CD4-positive, CD25-positive, alpha-beta regulatory T cell (primary cell): ENCODE data around the gene PTPA. TPM values are rescaled to one million over a fixed set of nuclear protein-coding genes. Genes with fewer than 3 reads are reported as not detected.

Source experiments
- ATAC-seq, 2 donors: fragments of 150-1000 bp; cut with Tn5 transposase; one replicate each; pipeline ENCODE4 v1.10.0; 2021; ENCODE audit warnings: low read depth in 2 of 2, moderate number of reproducible peaks in 2 of 2, moderate library complexity in 1 of 2
- DNase-seq, 3 donors: peaks; one replicate each; pipeline versions ENCODE4 v3.0.0 to v3.0.0-alpha.2; 2012 to 2022; ENCODE audit warnings: mixed read lengths in 1 of 3
- H3K27ac ChIP-seq: one replicate; pipeline ENCODE4 v1.7.0; 2013; ENCODE audit warnings: mild to moderate bottlenecking, low read length; ENCODE audit not compliant: insufficient read depth, poor library complexity, severe bottlenecking
- H3K27me3 ChIP-seq: one replicate; pipeline ENCODE4 v1.7.0; 2013; ENCODE audit warnings: low read length; ENCODE audit not compliant: control insufficient read depth, insufficient read depth
- H3K36me3 ChIP-seq: one replicate; pipeline ENCODE4 v1.7.0; 2013; ENCODE audit warnings: mild to moderate bottlenecking, low read length, moderate library complexity; ENCODE audit not compliant: control insufficient read depth, insufficient read depth
- H3K4me1 ChIP-seq: 2 replicates; pipeline ENCODE4 v1.7.0; 2013; ENCODE audit warnings: mild to moderate bottlenecking, low read length; ENCODE audit not compliant: insufficient read depth, control insufficient read depth, poor library complexity, severe bottlenecking
- H3K4me3 ChIP-seq: one replicate; pipeline ENCODE4 v1.7.0; 2013; ENCODE audit warnings: low read depth, mild to moderate bottlenecking, low read length, moderate library complexity
- H3K9me3 ChIP-seq, 2 experiments: 1 replicate in 1 of 2; 2 replicates in 1 of 2; pipeline ENCODE4 v1.7.0; 2013; ENCODE audit warnings: low read length in 2 of 2, mild to moderate bottlenecking in 1 of 2, moderate library complexity in 1 of 2; ENCODE audit not compliant: control insufficient read depth in 2 of 2
- H3K27ac Mint-ChIP-seq, 3 donors: one replicate each; pipeline ENCODE4 v1.8.0; 2020 to 2022; ENCODE audit warnings: mild to moderate bottlenecking in 3 of 3, mixed read lengths in 3 of 3, moderate library complexity in 2 of 3
- H3K27me3 Mint-ChIP-seq: one replicate; pipeline ENCODE4 v1.8.0; 2022; ENCODE audit warnings: mild to moderate bottlenecking, mixed read lengths
- H3K36me3 Mint-ChIP-seq: one replicate; pipeline ENCODE4 v1.8.0; 2020; ENCODE audit warnings: mixed read lengths
- H3K4me1 Mint-ChIP-seq, 4 donors: one replicate each; pipeline ENCODE4 v1.8.0; 2020 to 2022; ENCODE audit warnings: mixed read lengths in 4 of 4, mild to moderate bottlenecking in 1 of 4
- H3K4me3 Mint-ChIP-seq, 4 donors: one replicate each; pipeline ENCODE4 v1.8.0; 2020 to 2022; ENCODE audit warnings: mild to moderate bottlenecking in 4 of 4, mixed read lengths in 4 of 4, moderate library complexity in 3 of 4
- H3K9me3 Mint-ChIP-seq, 7 donors: one replicate each; pipeline ENCODE4 v1.8.0; 2020 to 2022; ENCODE audit warnings: mixed read lengths in 7 of 7, mild to moderate bottlenecking in 3 of 7, moderate library complexity in 2 of 7
- polyA plus RNA-seq, 4 donors: library from polyadenylated mRNA; unstranded; fragments of 300-500 nt; fragmentation: Illumina TruSeq; gene quantifications; one replicate each; pipeline ENCODE4 v1.2.3, GENCODE V29; 2021
- total RNA-seq: library from RNA; stranded (reverse); gene quantifications from one replicate; pipeline ENCODE4 v1.2.3, GENCODE V29; 2022

Gene PTPA
- total RNA-seq = 53.7 TPM
- 10 to 100 TPM; 12.9 to 21.6 (median 16.0) TPM for polyA plus RNA-seq

DNA sequence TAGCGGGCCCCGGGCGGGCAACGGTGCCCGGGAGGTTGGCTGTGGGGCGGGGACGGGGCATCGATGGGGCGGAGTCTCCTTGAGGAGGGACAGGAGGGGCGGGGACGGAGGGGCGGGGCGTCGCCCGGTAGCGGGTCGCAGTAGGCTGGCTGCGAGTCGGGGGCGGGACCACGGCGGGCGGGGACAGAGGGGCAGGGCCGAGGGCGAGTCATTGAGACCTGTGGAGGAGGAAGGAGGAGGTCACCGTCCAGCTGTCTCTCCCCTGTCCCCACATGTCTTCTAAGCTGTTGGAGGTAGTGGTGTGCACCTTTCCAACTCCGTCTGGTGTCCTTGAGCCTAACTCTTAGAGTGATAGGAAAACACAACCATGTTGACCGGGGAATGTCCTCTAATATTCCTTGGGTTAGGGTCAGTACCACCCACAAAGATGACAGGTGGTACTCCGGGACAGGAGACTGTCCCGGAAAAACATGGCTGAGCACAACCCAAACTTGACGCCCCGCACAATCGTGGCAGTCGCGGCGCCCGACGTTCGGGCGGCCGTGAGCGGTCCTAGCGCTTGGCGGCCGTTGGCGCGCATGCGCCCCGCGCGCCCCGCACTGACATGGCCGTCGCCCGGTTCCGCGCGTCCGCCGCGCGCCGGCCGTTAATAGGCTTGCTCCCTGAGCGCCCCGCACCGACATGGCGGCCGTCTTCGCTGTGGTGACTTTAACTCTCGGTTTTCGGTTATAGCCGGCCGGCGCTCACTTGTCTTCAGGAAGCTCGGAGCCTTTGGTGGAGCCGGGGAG, at the start of gene PTPA, which contains the start of gene CRAT:
Gene PTPA (plus strand): TSS at position 676 of the 788 bp plus-strand sequence. CDS start 186 bp downstream, outside the sequence.
Gene CRAT (minus strand): TSS at position 54 of the 788 bp plus-strand sequence. CDS start 284 bp downstream, outside the sequence.
- H3K9me3 ChIP-seq = no peaks in the 10 kb centered on the region
- DNase-seq (peak; percentile 90 to 95 (median 94)), ATAC-seq (peak; percentile 85 to 86)
- no peaks in the 10 kb centered on the region for H3K9me3 Mint-ChIP-seq
- H3K36me3 ChIP-seq = no peaks in the 10 kb centered on the region
- H3K36me3 Mint-ChIP-seq = no peaks in the 10 kb centered on the region
- peak within 1 kb of the TSS; percentile 95 for H3K4me3 ChIP-seq
- H3K27me3 Mint-ChIP-seq = no peaks in the 10 kb centered on the region
- peak within 1 kb of the TSS; percentile 93 to 97 (median 95) for H3K27ac Mint-ChIP-seq
- H3K4me3 Mint-ChIP-seq = peak within 1 kb of the TSS; percentile 94 to 100 (median 98)
- peaks cover 24% of the 10 kb centered on the region for H3K4me1 ChIP-seq
- H3K27ac ChIP-seq = peak within 1 kb of the TSS; percentile 88
- peaks cover 8 to 53% (median 23%) of the 10 kb centered on the region in 4 donors for H3K4me1 Mint-ChIP-seq
- H3K27me3 ChIP-seq = no peaks in the 10 kb centered on the region

DNA sequence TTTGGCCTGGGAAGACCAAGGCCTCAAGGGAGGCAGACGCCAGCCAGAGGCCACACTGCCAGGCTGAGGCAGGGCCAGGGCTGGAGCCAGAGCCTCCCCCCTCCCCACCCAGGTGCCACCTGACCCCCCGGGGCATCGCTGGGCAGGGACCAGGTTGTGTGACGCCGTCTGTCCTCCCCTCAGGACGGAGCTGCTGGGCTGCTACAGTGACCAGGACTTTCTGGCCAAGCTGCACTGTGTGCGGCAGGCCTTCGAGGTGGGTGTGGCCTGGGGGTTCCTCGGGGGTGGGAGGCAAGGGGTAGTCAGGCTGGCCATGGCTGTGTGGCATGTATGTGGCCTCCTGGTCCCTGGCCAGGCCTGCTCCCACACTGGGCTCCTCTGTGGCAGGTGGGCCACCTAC, 48.2 kb upstream of the PTPA start:
- Histone ChIP-seq H3K27me3 (no peaks in the 10 kb centered on the region), H3K36me3 (peaks cover 43% of the 10 kb centered on the region), H3K27ac (no peak overlapping the region), H3K4me3 (no peak overlapping the region), H3K4me1 (no peaks in the 10 kb centered on the region), H3K9me3 (no peaks in the 10 kb centered on the region)
- H3K27me3 Mint-ChIP-seq = no peaks in the 10 kb centered on the region
- H3K9me3 Mint-ChIP-seq = peaks cover 0 to 1% (median 0%) of the 10 kb centered on the region in 7 donors
- H3K27ac Mint-ChIP-seq = no peak overlapping the region
- no peaks in the 10 kb centered on the region for H3K4me1 Mint-ChIP-seq
- DNase-seq (no peak), ATAC-seq (no peak)
- no peak overlapping the region for H3K4me3 Mint-ChIP-seq
- peaks cover 18% of the 10 kb centered on the region for H3K36me3 Mint-ChIP-seq

DNA sequence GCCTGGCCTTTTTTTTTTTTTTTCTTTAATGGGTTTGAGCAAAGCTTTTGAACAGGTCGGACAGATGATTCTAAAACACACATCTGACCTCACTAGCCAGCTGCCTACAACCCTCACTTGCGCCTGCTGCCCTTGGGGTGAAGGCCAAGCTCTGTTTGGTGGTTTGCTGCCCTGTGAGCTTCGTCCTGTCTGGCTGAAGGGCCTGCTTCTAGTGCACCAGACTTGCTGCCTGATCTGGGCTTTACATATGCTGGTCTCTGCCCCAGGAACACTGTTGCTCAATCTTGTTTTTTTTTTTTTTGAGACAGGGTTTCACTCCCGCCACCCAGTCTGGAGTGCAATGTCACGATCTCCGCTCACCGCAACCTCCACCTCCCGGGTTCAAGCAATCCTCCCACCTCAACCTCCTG, 46.7 kb upstream of the PTPA start:
- Mint-ChIP-seq H3K36me3 (peaks cover 18% of the 10 kb centered on the region), H3K27me3 (no peaks in the 10 kb centered on the region), H3K27ac (no peak overlapping the region), H3K4me1 (peaks cover 0 to 14% (median 3%) of the 10 kb centered on the region in 4 donors), H3K9me3 (no peaks in the 10 kb centered on the region), H3K4me3 (no peak overlapping the region)
- Histone ChIP-seq H3K4me3 (no peak overlapping the region), H3K9me3 (no peaks in the 10 kb centered on the region), H3K36me3 (peaks cover 38% of the 10 kb centered on the region), H3K27me3 (no peaks in the 10 kb centered on the region), H3K27ac (no peak overlapping the region), H3K4me1 (peaks cover 12% of the 10 kb centered on the region)
- no peak for DNase-seq
- no peak for ATAC-seq

DNA sequence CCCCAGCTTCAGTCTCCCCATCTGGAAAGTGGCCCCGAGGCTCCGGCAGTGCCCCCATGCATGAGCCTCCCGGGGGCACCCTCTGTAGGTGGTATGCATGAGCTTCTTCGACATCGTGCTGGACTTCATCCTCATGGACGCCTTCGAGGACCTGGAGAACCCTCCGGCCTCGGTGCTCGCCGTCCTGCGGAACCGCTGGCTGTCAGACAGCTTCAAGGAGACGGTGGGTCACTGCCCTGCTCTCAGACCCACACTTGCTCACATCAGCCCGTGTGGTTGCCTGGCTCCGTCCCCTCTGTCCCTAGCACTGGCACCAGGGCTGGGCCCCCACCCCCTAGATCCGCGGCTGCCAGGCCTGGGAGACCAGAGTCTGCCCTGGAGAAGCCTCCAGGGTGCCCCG, 43.1 kb upstream of the PTPA start:
- Mint-ChIP-seq H3K27me3 (no peaks in the 10 kb centered on the region), H3K36me3 (peaks cover 13% of the 10 kb centered on the region), H3K4me1 (peaks cover 0 to 32% (median 10%) of the 10 kb centered on the region in 4 donors), H3K27ac (peak overlapping the region; percentile 69 to 92 (median 88)), H3K4me3 (no peak overlapping the region), H3K9me3 (no peaks in the 10 kb centered on the region)
- Histone ChIP-seq H3K27ac (no peak overlapping the region), H3K4me1 (peaks cover 33% of the 10 kb centered on the region), H3K36me3 (peaks cover 26% of the 10 kb centered on the region), H3K9me3 (no peaks in the 10 kb centered on the region), H3K4me3 (no peak overlapping the region), H3K27me3 (no peaks in the 10 kb centered on the region)
- ATAC-seq (no peak), DNase-seq (no peak)

DNA sequence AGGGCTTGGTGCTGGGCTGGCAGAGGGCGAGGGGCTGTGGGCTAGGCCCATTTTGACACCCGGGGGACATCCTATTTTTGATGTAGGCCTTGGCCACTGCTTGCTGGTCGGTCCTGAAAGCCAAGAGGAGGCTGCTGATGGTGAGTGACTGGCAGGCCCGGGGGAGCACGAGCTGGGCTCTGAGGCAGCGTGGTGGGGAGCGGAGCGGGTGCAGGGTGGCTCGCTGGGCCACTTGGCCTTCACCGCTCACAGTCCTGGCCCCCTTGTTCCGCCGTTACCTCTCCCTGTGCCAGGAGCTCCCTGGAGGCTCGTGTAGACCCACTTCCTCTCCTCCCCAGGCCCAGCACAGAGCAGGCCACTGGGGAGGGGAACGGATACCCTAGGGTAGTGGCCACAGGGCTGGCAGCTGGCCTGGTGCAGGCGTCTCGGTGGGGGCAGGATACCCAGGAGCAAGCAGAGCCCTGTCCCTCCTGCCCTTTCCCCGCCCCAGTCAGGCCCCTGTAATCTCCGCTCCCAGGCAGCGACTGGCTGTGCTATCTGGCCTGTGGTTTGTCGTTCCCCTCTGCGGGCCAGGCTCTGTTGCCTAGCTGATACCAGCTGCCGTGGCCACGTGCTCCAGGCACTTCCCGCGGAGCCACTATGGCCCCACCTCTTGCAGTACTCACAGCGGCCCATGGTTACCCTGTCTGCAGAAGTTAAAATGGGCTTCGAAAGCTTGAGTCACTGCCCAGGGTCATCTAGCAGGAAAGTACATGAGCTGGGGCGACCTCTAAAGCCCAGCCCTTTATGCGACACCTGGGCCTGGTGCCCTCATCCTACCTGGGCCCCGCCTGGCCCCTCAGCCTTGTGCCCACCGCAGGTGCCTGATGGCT, 42.0 kb upstream of the PTPA start:
- H3K27me3 Mint-ChIP-seq = no peaks in the 10 kb centered on the region
- no peaks in the 10 kb centered on the region for H3K9me3 ChIP-seq
- peaks cover 22% of the 10 kb centered on the region for H3K36me3 ChIP-seq
- H3K9me3 Mint-ChIP-seq = no peaks in the 10 kb centered on the region
- H3K36me3 Mint-ChIP-seq = peaks cover 8% of the 10 kb centered on the region
- no peak overlapping the region for H3K4me3 ChIP-seq
- H3K27ac Mint-ChIP-seq = peak overlapping the region; percentile 88 to 98 (median 92)
- peaks cover 0 to 37% (median 12%) of the 10 kb centered on the region in 4 donors for H3K4me1 Mint-ChIP-seq
- DNase-seq (peak in 2 of 3 donors; percentile 50 to 85), ATAC-seq (peak; percentile 91 to 94)
- peak overlapping the region; percentile 23 for H3K27ac ChIP-seq
- peaks cover 33% of the 10 kb centered on the region for H3K4me1 ChIP-seq
- H3K4me3 Mint-ChIP-seq = peak overlapping the region in 3 of 4 donors; percentile 48 to 80 (median 78)
- no peaks in the 10 kb centered on the region for H3K27me3 ChIP-seq

DNA sequence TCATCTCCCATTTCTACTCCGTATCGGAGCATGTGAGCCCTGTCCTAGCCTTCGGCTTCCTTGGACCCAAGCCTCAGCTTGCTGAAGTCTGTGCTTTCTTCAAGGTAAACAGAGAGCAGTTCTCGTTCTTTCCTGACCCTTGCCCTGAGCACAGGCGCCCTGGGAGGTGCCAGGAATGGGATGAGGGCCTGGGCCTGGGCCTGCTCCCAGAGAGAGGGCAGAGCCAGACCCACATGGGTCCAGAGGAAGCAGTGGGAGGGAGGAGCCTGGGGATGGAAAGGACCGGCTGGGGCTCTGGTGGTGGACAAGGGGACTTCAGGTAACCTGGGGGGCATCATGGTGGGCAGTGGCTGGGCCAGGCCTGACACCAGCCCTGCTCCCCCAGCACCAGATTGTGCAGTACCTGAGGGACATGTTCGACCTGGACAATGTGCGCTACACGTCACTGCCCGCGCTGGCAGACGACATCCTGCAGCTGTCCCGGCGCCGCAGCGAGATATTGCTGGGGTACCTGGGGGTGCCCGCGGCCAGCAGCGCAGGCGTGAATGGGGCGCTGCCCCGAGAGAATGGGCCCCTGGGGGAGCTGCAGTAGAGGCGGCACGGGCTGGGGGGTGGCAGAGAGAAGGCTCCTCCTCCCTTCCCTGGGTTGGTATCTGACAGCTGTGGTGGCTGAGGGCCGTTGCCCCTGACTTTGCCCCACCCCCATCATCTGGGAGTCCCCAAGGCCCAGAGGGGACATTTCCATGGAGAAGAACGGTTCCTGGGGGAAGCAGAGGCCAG, 41.2 kb upstream of the PTPA start:
- Mint-ChIP-seq H3K27me3 (no peaks in the 10 kb centered on the region), H3K9me3 (no peaks in the 10 kb centered on the region), H3K36me3 (peaks cover 8% of the 10 kb centered on the region), H3K27ac (peak overlapping the region in 1 of 3 donors; percentile 73), H3K4me1 (peaks cover 0 to 38% (median 14%) of the 10 kb centered on the region in 4 donors), H3K4me3 (no peak overlapping the region)
- H3K4me3 ChIP-seq = no peak overlapping the region
- H3K9me3 ChIP-seq = no peaks in the 10 kb centered on the region
- peaks cover 19% of the 10 kb centered on the region for H3K36me3 ChIP-seq
- peaks cover 33% of the 10 kb centered on the region for H3K4me1 ChIP-seq
- no peak for DNase-seq
- H3K27me3 ChIP-seq = no peaks in the 10 kb centered on the region
- no peak for ATAC-seq
- no peak overlapping the region for H3K27ac ChIP-seq
